HG03469 (cell line): ENCODE measurements around the gene RBL2.
"Not testable (repeated sequence)": the region's sequence is repeated elsewhere in the genome, so short reads cannot be mapped to it uniquely, and the experiment has no call there.

ENCODE experiments used
- ATAC-seq: cut with Tn5 transposase; IDR thresholded peaks from one replicate; pipeline ENCODE4 v1.9.1; 2021; ENCODE audit warnings: mild to moderate bottlenecking, moderate library complexity, moderate number of reproducible peaks; ENCODE audit not compliant: unreplicated experiment

RBL2 gene

DNA sequence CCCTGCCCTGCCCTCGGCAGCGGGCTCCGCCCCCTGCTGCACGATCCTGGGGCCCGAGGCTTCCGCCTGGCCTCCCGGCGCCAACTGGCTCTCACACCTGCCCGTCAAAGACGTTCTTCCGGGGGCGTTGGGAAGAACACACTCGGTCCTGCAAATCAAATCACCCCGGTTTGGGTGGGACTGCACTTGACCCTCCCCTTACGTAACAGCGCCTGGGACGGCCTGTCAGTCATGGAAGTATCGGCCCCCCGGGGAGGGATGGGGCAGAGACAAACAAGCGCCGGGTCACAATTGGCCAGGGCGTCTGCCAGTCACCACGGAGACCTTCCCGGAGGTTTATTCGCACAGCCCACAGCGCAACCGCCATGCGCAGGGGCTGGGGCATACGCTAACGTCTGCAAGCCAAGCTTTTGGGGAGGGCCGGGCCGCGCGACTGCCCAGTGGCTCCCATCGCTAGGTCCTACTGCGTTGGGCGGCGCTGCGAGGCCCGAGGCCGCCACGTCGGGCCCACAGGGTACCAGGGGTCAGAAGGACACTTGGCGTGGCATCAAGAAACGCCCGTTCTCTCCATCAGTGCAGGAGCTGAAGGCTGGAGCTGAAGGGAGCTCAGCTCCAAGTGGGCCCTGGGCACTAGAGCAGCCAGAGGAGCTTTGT is 69.1 kb downstream of the RBL2 start:
- ATAC-seq: peak; percentile 92

DNA sequence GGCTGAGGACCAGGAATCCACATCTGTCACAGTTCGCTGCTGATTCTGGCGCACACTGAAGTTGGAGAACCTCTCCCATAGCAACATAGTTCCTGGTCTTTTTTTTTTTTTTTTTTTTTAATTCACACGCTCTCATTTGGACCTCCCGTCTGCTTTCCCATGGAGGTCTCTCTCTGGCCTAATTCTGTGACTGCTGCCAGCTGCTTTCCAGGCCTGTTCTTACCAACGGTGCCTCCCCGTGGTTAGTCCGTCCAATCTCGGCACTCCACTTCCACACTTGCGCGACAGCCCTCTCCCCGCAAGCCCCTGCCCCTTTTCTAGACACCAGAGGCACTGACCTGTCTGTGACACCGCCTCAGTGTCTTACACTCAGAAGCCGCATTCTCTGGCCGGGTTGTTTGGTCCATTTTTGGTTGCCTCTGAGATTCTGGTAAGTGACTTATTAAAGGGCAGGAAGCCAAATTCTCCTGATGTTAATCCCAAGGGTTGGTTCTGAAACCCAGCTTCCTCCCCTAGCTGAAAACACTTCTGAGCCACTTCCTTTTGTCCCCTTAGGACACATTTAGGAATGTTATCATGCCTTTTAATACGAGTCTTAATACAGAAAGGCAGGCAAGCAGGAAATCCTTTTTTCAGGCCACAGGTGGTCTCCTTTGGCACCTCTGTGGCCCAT is 69.9 kb downstream of the RBL2 start:
- no peak for ATAC-seq

DNA sequence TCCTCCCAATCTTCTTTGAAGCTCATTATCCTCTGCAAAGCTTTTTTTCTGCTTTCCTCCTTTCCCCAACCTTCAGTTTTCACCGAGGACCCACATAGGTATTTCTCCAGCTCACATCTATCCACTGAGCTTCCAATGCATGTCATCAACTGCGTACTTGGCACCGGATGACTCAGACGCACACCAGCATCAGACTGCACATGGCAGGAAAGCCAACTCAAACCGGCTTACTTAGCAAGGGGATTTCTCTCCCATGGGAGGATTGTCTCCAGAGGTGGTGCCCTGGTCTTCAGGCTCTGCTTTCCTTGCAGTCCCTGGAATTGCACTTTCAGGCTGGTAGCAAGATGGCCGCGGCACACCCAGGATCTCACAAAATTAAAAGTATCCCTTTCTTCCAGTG is 70.4 kb downstream of the RBL2 start:
- no peak for ATAC-seq

DNA sequence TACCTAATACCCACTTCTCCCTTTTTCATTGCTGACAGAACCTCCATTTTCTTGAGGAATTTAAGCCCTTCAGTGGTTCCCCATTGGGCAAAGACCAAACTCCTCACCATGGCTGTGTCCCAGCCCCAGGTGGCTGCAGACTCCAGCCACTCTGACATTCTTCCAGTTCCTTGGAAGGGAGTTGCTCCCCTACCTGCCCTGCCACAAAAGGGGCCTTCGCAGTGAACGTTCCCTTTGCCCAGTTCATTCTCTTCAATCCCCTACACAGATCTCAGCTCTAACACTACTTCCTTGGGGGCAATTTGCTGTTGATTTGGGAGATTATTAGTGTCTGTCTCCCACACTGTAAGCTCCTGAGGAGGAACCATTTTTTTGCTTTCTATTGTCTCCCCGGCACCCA is 72.0 kb downstream of the RBL2 start:
- no peak for ATAC-seq

DNA sequence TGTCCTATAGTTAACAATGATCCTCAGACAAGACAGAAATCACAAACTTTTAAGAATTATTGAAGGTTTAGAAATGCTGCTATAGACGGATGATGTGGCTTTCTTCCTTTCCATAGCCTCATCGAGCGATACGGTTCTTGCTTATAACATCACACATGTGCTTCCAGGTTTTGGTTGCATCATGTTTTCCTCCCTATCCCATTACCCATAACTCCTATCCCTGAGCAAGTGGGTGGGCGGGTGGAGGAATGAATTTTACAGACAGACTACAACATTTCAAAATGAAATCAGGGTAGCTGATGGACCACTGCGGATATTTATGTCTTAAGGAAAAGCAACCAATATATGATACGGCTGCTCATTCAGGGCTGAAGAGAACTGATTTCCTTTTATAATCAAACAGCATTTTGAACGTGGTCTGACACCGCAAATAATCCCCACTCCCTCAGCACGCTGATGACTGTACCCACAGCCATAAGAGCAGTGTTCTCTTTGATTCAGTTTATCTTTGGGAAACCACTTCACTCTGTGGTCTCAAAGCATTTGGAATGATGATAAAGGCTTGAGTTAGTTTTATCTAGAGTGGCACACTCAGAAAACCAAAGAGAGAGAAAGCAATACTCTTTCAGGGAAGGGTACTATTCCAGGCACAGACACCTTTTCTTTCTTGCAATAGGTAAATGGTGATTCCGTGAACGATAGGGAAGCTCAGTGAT is 73.4 kb downstream of the RBL2 start:
- ATAC-seq: no peak

DNA sequence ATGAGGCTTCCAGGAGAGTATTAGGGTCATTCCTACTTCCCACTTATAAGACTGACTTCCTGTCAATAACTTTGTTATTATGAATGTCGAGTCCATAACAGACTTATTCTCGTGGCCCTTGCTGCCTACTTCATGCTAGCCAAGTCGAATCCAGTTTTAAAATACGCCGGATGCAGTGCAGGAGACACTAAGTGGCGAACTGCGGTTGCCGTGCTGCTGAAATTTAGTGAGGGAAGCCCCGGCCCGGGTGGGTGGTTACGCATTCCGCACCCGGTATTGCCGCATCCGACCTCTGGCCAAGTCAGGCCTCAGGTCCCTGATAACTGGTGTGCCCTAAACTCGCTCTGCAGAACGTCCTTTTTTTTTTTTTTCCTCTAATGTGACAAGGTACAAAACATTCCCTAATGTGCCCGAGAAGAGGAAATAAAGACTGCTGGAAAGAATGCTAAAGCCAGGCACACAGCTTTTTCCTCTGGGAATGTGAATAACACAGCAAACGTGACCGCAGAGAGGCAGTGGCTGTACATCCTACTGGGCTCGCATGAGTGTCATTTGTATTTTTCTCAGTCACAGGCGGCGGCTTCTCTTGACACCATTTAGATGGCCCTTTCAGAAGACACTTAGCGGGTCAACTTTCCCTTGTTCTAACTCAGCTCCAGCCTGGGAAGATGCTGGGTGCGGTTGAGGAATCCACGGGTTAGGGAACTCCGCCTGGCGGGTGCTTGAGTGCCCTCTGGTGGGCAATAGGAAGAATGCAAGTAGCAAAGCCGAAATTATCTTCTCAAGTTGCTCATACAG is 75.8 kb downstream of the RBL2 start:
- ATAC-seq: no peak

DNA sequence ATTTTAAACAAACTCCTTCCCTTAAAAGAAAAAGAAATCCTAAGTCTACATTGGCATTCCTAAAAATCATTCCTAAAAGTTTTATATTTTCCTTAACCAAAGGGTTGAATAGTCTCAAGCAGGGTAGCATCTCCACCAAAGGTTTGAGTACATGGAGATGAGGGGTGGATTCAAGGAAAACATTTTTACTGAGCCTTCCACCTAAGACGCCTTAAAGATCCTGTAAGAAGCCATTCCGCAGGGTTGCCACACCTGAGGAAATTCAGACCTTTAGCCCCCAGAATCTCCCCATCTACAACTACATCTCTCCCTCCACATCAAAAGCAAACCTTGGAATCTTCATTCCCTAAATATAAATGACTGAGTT is 76.4 kb downstream of the RBL2 start:
- no peak for ATAC-seq

DNA sequence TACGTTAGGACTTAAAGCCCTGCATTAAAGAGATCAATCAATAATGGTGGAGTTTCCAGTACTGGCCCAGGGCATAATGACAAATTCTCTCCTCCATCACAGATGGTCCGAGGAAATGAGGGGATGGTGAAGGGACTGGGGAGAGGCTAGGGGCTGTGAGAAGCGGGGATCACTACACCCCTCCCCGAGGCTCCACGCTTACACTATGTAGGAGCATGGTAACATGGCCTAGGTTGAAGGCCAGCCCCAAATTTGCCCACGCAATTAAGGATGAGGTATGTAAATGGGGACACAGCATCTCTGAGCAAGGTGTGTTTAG is 76.8 kb downstream of the RBL2 start:
- no peak for ATAC-seq

DNA sequence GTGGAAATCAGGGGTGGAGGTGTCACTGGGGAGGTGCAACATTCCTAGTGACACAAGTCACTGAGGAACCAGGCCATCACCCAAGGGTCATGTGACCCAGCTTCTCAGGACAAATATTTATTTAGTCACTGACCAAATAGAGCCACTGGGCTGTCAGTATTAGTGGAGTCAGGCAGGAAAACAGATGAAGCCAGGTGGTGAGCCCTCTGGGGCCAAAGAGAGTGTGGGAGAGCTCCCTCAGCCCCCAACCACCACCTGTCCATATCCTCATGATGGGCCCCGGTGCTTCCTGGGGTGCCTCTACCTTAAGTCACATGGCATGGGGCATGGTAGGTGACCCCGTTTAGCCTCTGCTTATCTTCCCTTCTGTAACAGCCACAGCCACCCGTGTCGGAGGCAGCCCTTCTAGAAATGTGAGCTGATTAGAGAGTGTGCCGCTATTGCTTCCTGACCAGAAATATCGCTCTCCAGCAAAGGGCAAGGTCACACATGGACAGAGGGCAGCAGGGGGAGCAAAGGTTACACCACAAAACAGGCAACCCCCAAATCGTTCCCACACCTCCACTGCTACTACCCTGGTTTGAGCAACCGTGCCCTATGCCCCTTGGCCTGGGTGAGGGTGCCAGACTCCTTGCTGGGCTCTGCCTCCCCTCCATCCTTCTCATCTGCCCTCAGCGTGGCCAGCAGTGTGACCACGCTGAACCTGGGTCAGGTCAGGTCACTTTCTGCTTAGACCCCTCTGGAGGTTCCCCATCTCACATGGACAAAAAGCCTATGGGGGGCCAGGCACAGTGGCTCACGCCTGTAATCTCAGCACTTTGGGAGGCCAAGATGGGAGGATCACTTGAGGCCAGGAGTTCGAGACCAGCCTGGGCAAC is 77.4 kb downstream of the RBL2 start:
- ATAC-seq: no peak

DNA sequence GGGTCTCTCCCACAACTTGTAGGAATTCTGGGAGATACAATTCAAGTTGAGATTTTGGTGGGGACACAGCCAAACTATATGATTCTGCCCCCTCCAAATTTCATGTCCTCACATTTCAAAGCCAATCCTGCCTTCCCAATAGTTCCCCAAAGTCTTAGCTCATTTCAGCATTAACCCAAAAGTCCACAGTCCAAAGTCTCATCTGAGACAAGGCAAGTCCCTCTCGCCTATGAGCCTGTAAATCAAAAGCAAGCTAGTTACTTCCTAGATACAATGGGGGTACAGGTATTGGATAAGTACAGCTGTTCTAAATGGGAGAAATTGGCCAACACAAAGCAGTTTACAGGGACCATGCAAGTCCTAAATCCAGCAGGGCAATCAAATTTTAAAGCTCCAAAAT is 78.5 kb downstream of the RBL2 start:
- ATAC-seq: not testable (repeated sequence)

DNA sequence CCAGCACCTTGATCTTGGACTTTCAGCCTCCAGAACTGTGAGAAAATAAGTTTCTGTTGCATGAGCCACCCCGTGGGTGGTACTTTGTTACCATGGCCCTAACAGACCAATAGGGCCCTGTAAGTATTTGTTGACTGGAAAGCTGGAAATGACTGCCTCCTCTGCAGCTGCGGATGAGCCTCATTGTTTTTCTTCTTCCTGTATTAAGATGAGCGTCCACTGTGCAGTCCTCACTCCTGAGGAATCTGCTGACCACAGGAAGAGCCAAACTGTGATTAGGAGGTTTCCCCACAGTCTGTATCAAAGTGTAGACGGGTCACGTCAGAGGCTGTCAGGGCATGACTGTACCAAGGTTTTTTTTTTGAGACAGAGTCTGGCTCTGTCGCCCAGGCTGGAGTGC is 81.0 kb downstream of the RBL2 start:
- no peak for ATAC-seq

DNA sequence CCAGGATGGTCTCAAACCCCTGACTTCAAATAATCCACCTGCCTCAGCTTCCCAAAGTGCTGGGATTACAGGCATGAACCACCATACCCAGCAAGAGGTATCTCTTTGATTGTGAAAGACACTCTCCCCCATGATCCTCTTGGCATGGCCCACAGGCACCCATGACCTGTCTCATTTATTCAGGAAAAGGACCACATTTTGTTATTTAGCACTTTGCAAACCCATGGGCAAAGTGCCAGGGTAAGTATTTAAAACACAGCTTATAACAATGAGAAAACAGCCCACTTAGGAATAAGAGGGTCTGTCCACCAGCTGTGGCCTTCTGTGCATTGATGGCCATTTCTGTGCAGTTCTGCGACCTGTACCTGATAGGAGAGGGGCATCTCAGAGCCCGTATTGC is 81.5 kb downstream of the RBL2 start:
- ATAC-seq: no peak

DNA sequence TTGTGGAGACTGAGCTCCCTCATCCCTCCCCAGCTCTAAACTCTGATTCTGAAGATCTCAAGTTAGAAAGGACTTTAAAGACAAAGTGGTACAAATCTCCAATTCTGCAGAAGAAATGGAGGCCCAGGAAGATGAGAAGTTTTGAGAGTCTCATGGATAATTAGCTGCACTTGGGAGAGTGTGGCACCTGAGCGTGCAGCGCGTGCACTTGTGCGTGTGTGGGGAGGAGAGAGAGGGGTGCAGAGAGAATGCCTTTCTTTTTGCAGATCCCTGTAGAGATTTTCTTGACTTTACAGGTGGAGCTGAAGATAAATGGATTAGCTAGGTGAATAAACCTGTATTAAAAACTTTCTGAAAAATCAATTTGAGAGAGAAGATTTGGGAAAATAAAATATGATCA is 83.6 kb downstream of the RBL2 start:
- no peak for ATAC-seq

DNA sequence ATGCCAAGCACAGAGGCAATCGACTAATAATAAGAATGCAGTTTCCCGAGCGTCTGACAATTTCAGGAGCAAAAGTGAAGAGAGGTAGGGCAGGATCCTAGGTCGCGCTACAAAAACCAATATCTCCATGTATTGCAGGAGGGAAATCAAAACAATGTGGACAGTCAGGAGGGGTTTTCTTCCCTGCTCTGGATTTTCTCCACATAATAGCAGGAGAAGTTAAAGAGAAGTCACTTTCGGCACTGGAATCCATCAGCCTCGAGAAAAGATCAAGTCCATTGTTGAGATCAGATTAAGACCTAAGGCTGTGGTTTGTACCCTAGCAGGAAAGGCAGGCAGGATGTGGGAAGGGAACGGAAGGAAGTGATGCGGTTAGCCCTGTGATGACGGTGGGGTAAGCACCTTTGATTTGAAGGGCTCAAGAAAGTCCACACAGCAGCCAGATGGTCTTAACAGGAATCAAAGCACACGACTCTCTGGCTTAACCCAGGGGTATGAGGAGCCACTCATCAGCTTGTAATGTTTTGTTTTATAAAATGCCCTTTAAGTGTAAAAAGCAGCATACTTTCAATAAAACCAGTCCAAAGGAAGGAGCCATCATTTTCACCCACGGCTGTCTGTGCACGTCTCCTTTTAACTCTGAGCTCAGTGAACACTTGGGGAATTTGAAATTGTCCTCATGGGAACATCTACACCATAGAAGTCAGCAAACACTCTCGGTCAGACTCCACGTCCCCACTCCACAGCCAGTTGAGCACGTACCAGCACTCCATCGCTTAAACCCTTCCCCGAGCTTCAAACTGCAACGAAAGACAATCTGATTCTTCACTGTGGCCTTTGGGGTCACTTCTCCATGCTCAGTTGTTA is 84.5 kb downstream of the RBL2 start:
- peak; percentile 98 for ATAC-seq

DNA sequence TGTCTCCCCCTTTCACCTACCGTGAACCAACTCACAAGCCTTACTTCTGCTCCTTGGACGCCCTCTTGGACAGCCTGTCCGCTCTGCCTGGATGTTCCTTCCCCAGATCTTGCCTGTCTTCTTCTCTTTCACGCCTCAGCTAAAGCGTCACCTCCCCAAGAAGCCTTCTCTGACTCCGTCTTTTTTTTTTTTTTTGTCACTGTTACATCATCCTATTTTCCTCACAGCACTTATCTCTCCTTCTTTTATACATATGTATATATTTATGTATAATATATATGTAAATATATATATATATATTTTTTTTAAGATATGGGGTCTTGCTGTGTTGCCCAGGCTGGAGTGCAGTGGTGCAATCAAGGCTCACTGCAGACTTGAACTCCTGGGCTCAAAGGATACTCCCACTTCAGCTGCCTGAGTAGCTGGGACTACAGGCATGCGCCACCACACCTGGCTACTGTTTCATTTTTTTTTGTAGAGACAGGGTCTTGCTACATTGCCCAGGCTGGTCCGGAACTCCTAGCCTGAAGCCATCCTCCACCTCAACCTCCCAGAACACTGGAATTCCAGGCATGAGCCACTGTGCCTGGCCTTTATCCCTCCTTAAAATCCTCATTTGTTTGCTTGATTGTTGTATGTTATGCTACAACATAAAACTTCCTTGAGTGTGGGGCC is 85.3 kb downstream of the RBL2 start:
- ATAC-seq: no peak

DNA sequence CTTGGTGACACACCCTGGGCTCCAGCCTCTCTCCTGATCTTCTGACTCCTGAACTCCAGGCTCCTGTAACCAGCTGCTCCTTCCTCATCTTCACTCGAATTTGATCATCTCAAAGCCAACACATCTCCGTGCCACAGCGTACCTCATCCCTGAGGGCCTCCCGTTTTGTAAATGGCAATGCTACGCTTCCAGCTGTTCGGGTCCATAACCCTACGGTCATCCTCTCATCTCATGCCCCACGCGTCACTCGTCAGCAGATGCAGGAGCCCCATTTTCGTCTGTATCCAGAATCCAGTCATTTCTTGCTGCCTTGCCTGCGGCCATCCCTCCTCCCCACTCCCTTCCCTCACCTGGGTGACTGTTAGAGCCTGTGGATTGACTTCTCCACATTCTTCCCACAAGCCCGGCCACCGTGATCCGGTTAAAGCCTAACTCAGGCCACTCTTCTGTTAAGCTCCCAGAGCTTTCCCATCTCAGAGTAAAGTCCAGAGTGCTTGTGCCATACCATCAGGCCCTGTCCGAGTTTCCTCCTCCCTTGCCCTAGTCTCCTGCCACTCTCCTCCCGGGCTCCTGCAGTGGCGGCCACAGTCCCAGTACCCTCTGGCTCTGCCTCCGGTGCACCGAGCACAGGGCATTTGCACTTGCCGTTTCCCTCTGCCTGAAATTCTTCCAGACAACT is 89.0 kb downstream of the RBL2 start:
- ATAC-seq: no peak

DNA sequence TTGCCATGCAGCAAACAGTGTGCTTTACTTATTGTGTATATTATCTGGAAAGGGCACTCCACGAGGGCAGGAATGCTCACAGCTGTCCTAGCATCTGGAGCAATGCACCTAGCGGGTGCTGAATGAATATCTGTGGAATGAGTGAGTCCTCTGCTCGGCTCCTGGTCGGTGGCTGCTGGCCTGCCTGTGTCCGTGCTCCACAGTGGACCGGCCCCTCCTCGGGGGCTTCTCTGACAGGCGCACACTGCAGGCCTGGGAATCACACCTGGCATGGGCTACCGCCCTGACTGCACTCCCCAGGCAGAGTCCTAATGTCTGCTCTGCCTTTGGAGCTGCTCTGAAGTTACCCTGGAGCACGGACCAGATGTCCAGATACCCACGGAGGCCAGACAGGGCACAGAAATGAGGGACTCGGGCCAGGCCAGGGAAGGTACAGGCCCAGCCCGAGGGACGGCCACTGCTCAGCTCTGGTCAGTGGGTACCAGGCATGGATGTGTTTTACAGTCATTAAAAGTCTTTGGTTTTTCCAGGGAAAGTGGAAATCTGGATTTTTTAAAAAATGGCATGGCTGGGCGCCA is 89.8 kb downstream of the RBL2 start:
- no peak for ATAC-seq

DNA sequence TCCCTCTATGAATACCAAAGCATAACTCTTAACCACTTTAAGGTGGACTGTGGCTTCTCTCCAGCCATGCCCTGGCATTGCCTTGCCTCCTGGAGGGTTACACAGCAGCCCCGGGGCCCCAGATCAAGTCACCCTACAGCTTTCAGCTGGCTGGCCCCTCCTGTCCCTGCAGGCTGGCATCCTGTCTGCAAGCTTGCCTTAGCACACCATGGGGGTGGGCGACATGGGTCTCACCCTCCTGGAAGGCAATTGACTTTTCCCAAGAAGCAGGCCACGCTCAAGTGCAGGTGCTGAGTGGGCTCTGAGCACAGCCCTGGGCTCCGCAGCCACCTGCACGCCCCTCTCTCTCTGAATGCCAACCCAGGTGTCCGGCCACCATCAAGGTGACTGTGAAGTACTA is 94.5 kb downstream of the RBL2 start:
- ATAC-seq: no peak
